ENCODE measurements around the gene STX4.

DNA sequence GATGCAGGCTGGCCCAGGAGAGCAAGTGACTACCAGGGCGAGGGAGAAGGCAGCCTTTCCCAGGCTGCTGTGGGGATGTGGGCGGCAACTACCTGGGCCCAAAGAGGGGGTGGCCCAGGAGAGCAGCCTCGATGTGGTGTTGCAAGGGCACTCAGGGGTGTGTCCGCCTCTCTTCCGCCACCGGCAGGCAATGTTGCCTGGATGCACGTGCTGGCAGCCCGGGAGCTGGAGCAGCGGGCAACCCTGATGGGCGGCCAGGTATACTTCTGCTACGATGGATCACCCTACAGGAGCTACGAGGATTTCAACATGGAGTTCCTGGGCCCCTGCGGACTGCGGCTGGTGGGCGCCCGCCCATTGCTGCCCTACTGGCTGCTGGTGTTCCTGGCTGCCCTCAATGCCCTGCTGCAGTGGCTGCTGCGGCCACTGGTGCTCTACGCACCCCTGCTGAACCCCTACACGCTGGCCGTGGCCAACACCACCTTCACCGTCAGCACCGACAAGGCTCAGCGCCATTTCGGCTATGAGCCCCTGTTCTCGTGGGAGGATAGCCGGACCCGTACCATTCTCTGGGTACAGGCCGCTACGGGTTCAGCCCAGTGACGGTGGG, 45.7 kb upstream of the STX4 start:
- no peak for TF ChIP-seq POLR2AphosphoS5 (IDR thresholded peaks at IDR 0.05; ENCODE audit: borderline replicate concordance, low read depth, low read length)
- no peak for TF ChIP-seq EZH2 (IDR thresholded peaks at IDR 0.05)
- no peak for TF ChIP-seq FOXP2 (optimal IDR thresholded peaks at IDR 0.05; ENCODE audit: control extremely low read depth, extremely low read length, insufficient read depth)
